H1 (cell line): Measurements from ENCODE around the gene TSHZ2. TPM values are rescaled to one million over a fixed set of nuclear protein-coding genes. Genes with fewer than 3 reads are reported as not detected.

Source experiments
- CTCF ChIA-PET: fragments of 300-600 bp; sonication (Branson Sonifier 250); formaldehyde crosslinking; loops from one replicate; lab custom pipeline; 2021; ENCODE audit not compliant: partially characterized antibody; lab: Charles Lee
- POLR2A ChIA-PET: fragments of 300-600 bp; sonication (Branson Sonifier 250); formaldehyde crosslinking; loops from one replicate; lab custom pipeline; 2021; ENCODE audit warnings: inconsistent platforms; ENCODE audit not compliant: partially characterized antibody; lab: Charles Lee
- DNase-seq, 2 experiments: peaks; one replicate each; pipeline versions ENCODE4 v3.0.0 to v3.0.0-alpha.2; 2010 to 2022; ENCODE audit warnings: low spot score in 2 of 2, low read depth in 1 of 2, mixed read lengths in 1 of 2
- FAIRE-seq: peaks from 2 replicates; lab custom pipeline; 2011; peaks lifted over from hg19 to GRCh38; lab: Jason Lieb, UNC
- H2AFZ ChIP-seq: 2 replicates; pipeline ENCODE4 v1.8.1; 2012; ENCODE audit warnings: low read length, inconsistent platforms
- H2AK5ac ChIP-seq: 2 replicates; pipeline ENCODE4 v1.6.1; 2013; ENCODE audit warnings: low read depth, low read length
- H2BK120ac ChIP-seq: replicated peaks from 2 replicates; pipeline ENCODE3; 2013; ENCODE audit warnings: low read depth, low read length, inconsistent platforms
- H2BK12ac ChIP-seq: 2 replicates; pipeline ENCODE4 v1.6.1; 2013; ENCODE audit warnings: low read depth, low read length
- H2BK15ac ChIP-seq: 2 replicates; pipeline ENCODE4 v1.6.1; 2013; ENCODE audit warnings: low read length
- H2BK20ac ChIP-seq: 2 replicates; pipeline ENCODE4 v1.6.1; 2013; ENCODE audit warnings: low read length
- H2BK5ac ChIP-seq: 2 replicates; pipeline ENCODE4 v1.6.1; 2013; ENCODE audit warnings: low read depth, low read length
- H3K14ac ChIP-seq: 2 replicates; pipeline ENCODE4 v1.6.1; 2013; ENCODE audit warnings: inconsistent platforms; ENCODE audit not compliant: insufficient read length
- H3K18ac ChIP-seq: 2 replicates; pipeline ENCODE4 v1.6.1; 2013; ENCODE audit warnings: low read length; ENCODE audit errors: extremely low read depth
- H3K23ac ChIP-seq: 2 replicates; pipeline ENCODE4 v1.6.1; 2013; ENCODE audit warnings: inconsistent platforms; ENCODE audit not compliant: insufficient read length
- H3K23me2 ChIP-seq: 2 replicates; pipeline ENCODE4 v1.6.1; 2013; ENCODE audit warnings: low read depth, low read length
- H3K27ac ChIP-seq: 2 replicates; pipeline ENCODE4 v1.6.1; 2011; ENCODE audit warnings: low read depth, low read length, inconsistent platforms
- H3K27me3 ChIP-seq, 4 experiments: replicated peaks in 1 of 4; 1 replicate in 1 of 4; 2 replicates in 3 of 4; pipeline versions ENCODE4 v1.6.1 to v1.8.1; 2011 to 2013; ENCODE audit warnings: low read length in 3 of 4, mild to moderate bottlenecking in 3 of 4, inconsistent platforms in 2 of 4, mixed read lengths in 2 of 4, moderate library complexity in 1 of 4; ENCODE audit not compliant: control insufficient read depth in 3 of 4, insufficient read depth in 3 of 4; ENCODE audit errors: extremely low read depth in 1 of 4
- H3K36me3 ChIP-seq, 4 experiments: 2 replicates each; pipeline versions ENCODE4 v1.6.1 to v1.8.1; 2011 to 2013; ENCODE audit warnings: mild to moderate bottlenecking in 4 of 4, low read length in 3 of 4, moderate library complexity in 2 of 4, control low read depth in 1 of 4, inconsistent platforms in 1 of 4; ENCODE audit not compliant: insufficient read depth in 4 of 4, control insufficient read depth in 2 of 4
- H3K4ac ChIP-seq: replicated peaks from 2 replicates; pipeline ENCODE3; 2013; ENCODE audit warnings: low read length, low read depth, mixed read lengths, inconsistent platforms; ENCODE audit not compliant: insufficient read length
- H3K4me1 ChIP-seq, 4 experiments: replicated peaks in 1 of 4; 1 replicate in 1 of 4; 2 replicates in 3 of 4; pipeline versions ENCODE4 v1.6.1 to v1.8.1; 2011 to 2013; ENCODE audit warnings: low read length in 3 of 4, inconsistent platforms in 2 of 4, mixed read lengths in 1 of 4; ENCODE audit not compliant: insufficient read depth in 4 of 4, control insufficient read depth in 3 of 4
- H3K4me2 ChIP-seq, 2 experiments: 2 replicates each; pipeline versions ENCODE4 v1.6.1 to v1.8.1; 2011 to 2013; ENCODE audit warnings: low read depth in 2 of 2, low read length in 2 of 2, control low read depth in 1 of 2, inconsistent platforms in 1 of 2, mild to moderate bottlenecking in 1 of 2; ENCODE audit not compliant: insufficient read depth in 1 of 2
- H3K4me3 ChIP-seq, 4 experiments: fragments of 200-600, 300-600 bp in 1 of 4; sonication (generic), shearing (Covaris generic), sonication (Bioruptor Twin) in 1 of 4; 2 replicates each; pipeline versions ENCODE4 v1.5.1 to v1.8.1; 2011 to 2016; ENCODE audit warnings: low read length in 4 of 4, low read depth in 3 of 4, control low read depth in 2 of 4, inconsistent platforms in 2 of 4, mild to moderate bottlenecking in 2 of 4, mixed read lengths in 1 of 4, moderate library complexity in 1 of 4; ENCODE audit not compliant: insufficient read depth in 2 of 4; ENCODE audit errors: extremely low read depth in 1 of 4
- H3K56ac ChIP-seq: replicated peaks from 2 replicates; pipeline ENCODE3; 2013; ENCODE audit warnings: low read depth, mild to moderate bottlenecking, mixed read lengths, low read length, inconsistent platforms; ENCODE audit not compliant: insufficient read length
- H3K79me1 ChIP-seq: 2 replicates; pipeline ENCODE4 v1.6.1; 2013; ENCODE audit warnings: low read depth, low read length, control low read depth
- H3K79me2 ChIP-seq, 2 experiments: 2 replicates each; pipeline versions ENCODE4 v1.6.1 to v1.8.1; 2012 to 2013; ENCODE audit warnings: low read length in 2 of 2, mild to moderate bottlenecking in 2 of 2, inconsistent platforms in 1 of 2; ENCODE audit not compliant: insufficient read depth in 2 of 2, control insufficient read depth in 1 of 2
- H3K9ac ChIP-seq, 4 experiments: replicated peaks in 1 of 4; 1 replicate in 1 of 4; 2 replicates in 3 of 4; pipeline versions ENCODE4 v1.6.1 to v1.8.1; 2011 to 2013; ENCODE audit warnings: low read depth in 3 of 4, low read length in 3 of 4, control low read depth in 2 of 4, mild to moderate bottlenecking in 2 of 4, moderate library complexity in 2 of 4, inconsistent platforms in 1 of 4; ENCODE audit errors: extremely low read depth in 1 of 4
- H3K9me3 ChIP-seq, 2 experiments: 2 replicates each; pipeline versions ENCODE4 v1.6.1 to v1.8.1; 2012 to 2013; ENCODE audit warnings: mild to moderate bottlenecking in 2 of 2, moderate library complexity in 2 of 2, control low read depth in 1 of 2, inconsistent platforms in 1 of 2, low read depth in 1 of 2, low read length in 1 of 2, mixed read lengths in 1 of 2; ENCODE audit not compliant: insufficient read depth in 2 of 2
- H4K20me1 ChIP-seq, 2 experiments: replicated peaks in 1 of 2; 2 replicates each; pipeline versions ENCODE3 to v1.8.1; 2011 to 2013; ENCODE audit warnings: inconsistent platforms in 2 of 2, low read length in 2 of 2, mild to moderate bottlenecking in 1 of 2; ENCODE audit not compliant: insufficient read depth in 2 of 2, control insufficient read depth in 1 of 2
- H4K5ac ChIP-seq: 2 replicates; pipeline ENCODE4 v1.6.1; 2013; ENCODE audit warnings: low read length, low read depth, mixed read lengths, inconsistent platforms; ENCODE audit not compliant: insufficient read length
- H4K8ac ChIP-seq: 2 replicates; pipeline ENCODE4 v1.8.0; 2013; ENCODE audit warnings: mild to moderate bottlenecking, moderate library complexity, low read length, inconsistent platforms; ENCODE audit not compliant: insufficient read depth; ENCODE audit errors: extremely low read depth
- H4K91ac ChIP-seq: replicated peaks from 2 replicates; pipeline ENCODE3; 2013; ENCODE audit warnings: low read length, mixed read lengths, inconsistent platforms; ENCODE audit not compliant: insufficient read length
- ASH2L ChIP-seq: fragments of 200-600, 300-600 bp; sonication (generic); IDR thresholded peaks from one replicate; pipeline ENCODE4 v1.7.1; 2017; ENCODE audit warnings: low read length
- ATF3 ChIP-seq: IDR thresholded peaks from 2 replicates; pipeline ENCODE4 v1.6.1; 2011; ENCODE audit warnings: low read depth, mild to moderate bottlenecking, low read length; ENCODE audit not compliant: insufficient read depth
- BCL11A ChIP-seq, 2 experiments: IDR thresholded peaks; one replicate each; pipeline ENCODE4 v1.6.1; 2011; ENCODE audit warnings: low read depth in 2 of 2, low read length in 2 of 2, mild to moderate bottlenecking in 2 of 2
- CEBPB ChIP-seq: IDR thresholded peaks from 2 replicates; pipeline ENCODE4 v1.6.1; 2012; ENCODE audit warnings: low read depth, low read length
- CREB1 ChIP-seq: IDR thresholded peaks from 2 replicates; pipeline ENCODE4 v1.6.1; 2012; ENCODE audit warnings: inconsistent platforms
- EGR1 ChIP-seq: IDR thresholded peaks from 2 replicates; pipeline ENCODE4 v1.6.1; 2011; ENCODE audit warnings: low read depth, low read length, borderline replicate concordance
- FOSL1 ChIP-seq: IDR thresholded peaks from 2 replicates; pipeline ENCODE4 v1.6.1; 2011; ENCODE audit warnings: mild to moderate bottlenecking, low read depth, low read length, moderate library complexity; ENCODE audit not compliant: insufficient read depth
- JUN ChIP-seq: IDR thresholded peaks from 2 replicates; pipeline ENCODE4 v1.6.1; 2011; ENCODE audit warnings: low read depth, mild to moderate bottlenecking, improper control_type of control experiment, low read length
- JUND ChIP-seq: IDR thresholded peaks from 2 replicates; pipeline ENCODE4 v1.6.1; 2011; ENCODE audit warnings: mild to moderate bottlenecking, improper control_type of control experiment, low read length
- MAFK ChIP-seq: IDR thresholded peaks from 2 replicates; pipeline ENCODE4 v1.6.1; 2012; ENCODE audit warnings: low read depth, mild to moderate bottlenecking, improper control_type of control experiment, low read length
- NRF1 ChIP-seq: IDR thresholded peaks from 2 replicates; pipeline ENCODE4 v1.6.1; 2011; ENCODE audit warnings: mild to moderate bottlenecking, low read depth, low read length, improper control_type of control experiment
- POLR2AphosphoS5 ChIP-seq: IDR thresholded peaks from 2 replicates; pipeline ENCODE4 v1.6.1; 2011; ENCODE audit warnings: low read depth, low read length
- TAF7 ChIP-seq: optimal IDR thresholded peaks from 2 replicates; pipeline ENCODE3; 2011; ENCODE audit warnings: low read depth, mild to moderate bottlenecking, inconsistent platforms, low read length, moderate library complexity, borderline replicate concordance
- YY1 ChIP-seq: IDR thresholded peaks from 2 replicates; pipeline ENCODE4 v1.6.1; 2011; ENCODE audit warnings: low read depth, mild to moderate bottlenecking, low read length
- WGBS, 2 experiments: shearing (Covaris generic) in 1 of 2; methylation state at CpG; one replicate each; pipeline versions ENCODE4 v1.1.6 to v1.1.7; 2013 to 2015; ENCODE audit warnings: low lambda C conversion rate in 2 of 2, mixed read lengths in 2 of 2, inconsistent platforms in 1 of 2, low coverage in 1 of 2, missing lambda C conversion rate in 1 of 2; ENCODE audit not compliant: insufficient replicate concordance in 2 of 2, insufficient coverage in 1 of 2, insufficient read length in 1 of 2; ENCODE audit errors: extremely low coverage in 1 of 2, missing lambda C conversion rate in 1 of 2; 5-methylcytosine and 5-hydroxymethylcytosine counted together
- polyA plus RNA-seq, 7 experiments: library from polyadenylated mRNA; depleted of rRNA in 3 of 7; stranded (reverse) in 5 of 7; unstranded in 2 of 7; fragments of >200 nt in 5 of 7; fragments of 200-250 nt in 2 of 7; gene quantifications; 1 replicate in 5 of 7; 2 replicates in 1 of 7; 4 replicates in 1 of 7; pipeline versions ENCODE4 v1.2.1 to v1.2.3, GENCODE V29; 2011 to 2013; ENCODE audit warnings: missing spikeins in 2 of 7, mixed read lengths in 2 of 7
- total RNA-seq: library from RNA; stranded (reverse); fragmentation: NEBNext Ultra II Directional; extraction: Animal tissue kit (Norgen Biotek cat#: 25700); gene quantifications from 2 replicates; pipeline ENCODE4 v1.2.1, GENCODE V29; 2021

TSHZ2 gene
- total and polyA plus RNA-seq, 2 of the 8 experiments (the other 6 are each of a cell fraction or from before 2014, with no cell fraction given): 0.14 to 0.30 TPM

GRCh38 chr20:53187392-53188068 lies 215.4 kb downstream of the TSHZ2 start:
- Histone ChIP-seq H3K9ac (no peak overlapping the region), H3K79me1 (no peaks in the 10 kb centered on the region), H3K36me3 (no peaks in the 10 kb centered on the region), H3K4me2 (no peak overlapping the region), H3K27ac (no peak overlapping the region), H4K20me1 (no peaks in the 10 kb centered on the region), H2BK120ac (no peak overlapping the region), H2BK20ac (no peak overlapping the region), H3K4me3 (no peak overlapping the region), H3K14ac (no peak overlapping the region), H3K18ac (no peak overlapping the region), H3K27me3 (no peaks in the 10 kb centered on the region), H4K8ac (no peak overlapping the region), H3K4ac (no peak overlapping the region), H3K23ac (no peak overlapping the region), H2AK5ac (no peak overlapping the region), H3K56ac (no peak overlapping the region), H4K91ac (no peak overlapping the region), H3K9me3 (no peaks in the 10 kb centered on the region), H3K23me2 (no peaks in the 10 kb centered on the region), H2BK5ac (no peak overlapping the region), H2BK12ac (no peak overlapping the region), H4K5ac (no peak overlapping the region), H2BK15ac (no peak overlapping the region), H3K4me1 (peaks cover 0 to 2% (median under 1%) of the 10 kb centered on the region in 4 experiments; a peak in 2 of 7 replicates), H2AFZ (no peak overlapping the region; the same call in 1 of the 2 replicates), H3K79me2 (no peaks in the 10 kb centered on the region)
- POLR2A ChIA-PET: no interaction called here
- no peak for DNase-seq
- no peak for FAIRE-seq
- 88% methylated on average over 10 of the region's 10 CpGs; no CpG with 5 or more reads in 1 of the 2 experiments for WGBS, 2 experiments
- CTCF ChIA-PET: interaction anchor here (0.6 to 6.5 kb wide), 14 partner anchors 12 to 874 kb away, joined by 3 to 31 read pairs (median 5); no protein-coding TSS in a partner anchor
- no peak for TF ChIP-seq FOSL1
- no peak for TF ChIP-seq JUN
- TF ChIP-seq JUND: no peak
- TF ChIP-seq ATF3: no peak
- TF ChIP-seq EGR1: no peak
- TF ChIP-seq POLR2AphosphoS5: no peak
- no peak for TF ChIP-seq TAF7
- TF ChIP-seq CEBPB: no peak
- no peak for TF ChIP-seq YY1
- TF ChIP-seq BCL11A (IDR thresholded peaks at IDR 0.05; ENCODE audit: low read depth in 2 of 2, low read length in 2 of 2): no peak
- no peak for TF ChIP-seq ASH2L
- TF ChIP-seq MAFK: no peak
- TF ChIP-seq CREB1: no peak
- TF ChIP-seq NRF1: no peak
